A549 (cell line): Measurements from ENCODE around the gene CACNA1D.

Experiments used
- CTCF ChIP-seq: fragments of >200 bp; sonication (Bioruptor Twin); formaldehyde crosslinking; IDR thresholded peaks from 3 replicates; pipeline ENCODE4 v1.5.1; 2016
- RCOR1 ChIP-seq: fragments of 150-350 bp; IDR thresholded peaks from 2 replicates; pipeline ENCODE4 v1.6.1; 2014; ENCODE audit warnings: antibody characterized with exemption, low read length, low read depth

GRCh38 chr3:53670721-53671120 is 176.3 kb downstream of the CACNA1D start:
- TF ChIP-seq CTCF (no peak), RCOR1 (no peak)
